Choroid plexus epithelial cell (primary cell): Measurements from ENCODE around the gene C1orf116.

Experiments
- DNase-seq: peaks from one replicate; pipeline ENCODE4 v3.0.0-alpha.2; 2010; ENCODE audit warnings: low read depth
- H3K4me3 ChIP-seq: 2 replicates; pipeline ENCODE4 v1.5.1; 2011; ENCODE audit warnings: low read depth, mild to moderate bottlenecking, control low read depth, low read length, moderate library complexity
- CTCF ChIP-seq: conservative IDR thresholded peaks from 2 replicates; pipeline ENCODE4 v1.5.1; 2011; ENCODE audit warnings: low read depth, mild to moderate bottlenecking, control low read depth, inconsistent platforms, low read length, moderate library complexity

The C1orf116 gene

GRCh38 chr1:207000651-207001291 is 31.8 kb downstream of the C1orf116 start:
- TF ChIP-seq CTCF, result no peak
- no peak overlapping the region for H3K4me3 ChIP-seq
- DNase-seq, result no peak

- no peak for TF ChIP-seq CTCF
- no peak overlapping the region for H3K4me3 ChIP-seq
- DNase-seq, result no peak
These were observed 33.7 kb downstream of the C1orf116 start for GRCh38 chr1:206998816-206999215.

GRCh38 chr1:206992790-206993189 is 39.8 kb downstream of the C1orf116 start:
- DNase-seq, result no peak
- TF ChIP-seq CTCF, result no peak

GRCh38 chr1:206987873-206988272 is 44.7 kb downstream of the C1orf116 start:
- no peak for TF ChIP-seq CTCF
- DNase-seq, result no peak
- no peak overlapping the region for H3K4me3 ChIP-seq

More at GRCh38 chr1:206992790-206993189, 39.8 kb downstream of the C1orf116 start:
- H3K4me3 ChIP-seq, result no peak overlapping the region

- no peak for DNase-seq
- no peak overlapping the region for H3K4me3 ChIP-seq
These were observed 45.7 kb downstream of the C1orf116 start for GRCh38 chr1:206986885-206987284.

GRCh38 chr1:206986402-206986801 is 46.2 kb downstream of the C1orf116 start:
- DNase-seq, result no peak
- H3K4me3 ChIP-seq, result no peak overlapping the region
- no peak for TF ChIP-seq CTCF

More at GRCh38 chr1:206986885-206987284, 45.7 kb downstream of the C1orf116 start:
- no peak for TF ChIP-seq CTCF

- TF ChIP-seq CTCF, result no peak
- H3K4me3 ChIP-seq, result no peak overlapping the region
- no peak for DNase-seq
These were observed 47.3 kb downstream of the C1orf116 start for GRCh38 chr1:206985162-206985749.
